C4-2B (cell line): ENCODE results near the gene UNC50.

Experiments
- ZFX ChIP-seq: fragments of 450-650 bp; IDR thresholded peaks from 2 replicates; pipeline ENCODE4 v1.6.1; 2017
- TF ChIP-seq, protein P1 (sequence below): fragments of 450-650 bp; conservative IDR thresholded peaks from 2 replicates; pipeline ENCODE4 v1.5.1; 2017; ENCODE audit warnings: mild to moderate bottlenecking

- TF ChIP-seq, protein P1, sequence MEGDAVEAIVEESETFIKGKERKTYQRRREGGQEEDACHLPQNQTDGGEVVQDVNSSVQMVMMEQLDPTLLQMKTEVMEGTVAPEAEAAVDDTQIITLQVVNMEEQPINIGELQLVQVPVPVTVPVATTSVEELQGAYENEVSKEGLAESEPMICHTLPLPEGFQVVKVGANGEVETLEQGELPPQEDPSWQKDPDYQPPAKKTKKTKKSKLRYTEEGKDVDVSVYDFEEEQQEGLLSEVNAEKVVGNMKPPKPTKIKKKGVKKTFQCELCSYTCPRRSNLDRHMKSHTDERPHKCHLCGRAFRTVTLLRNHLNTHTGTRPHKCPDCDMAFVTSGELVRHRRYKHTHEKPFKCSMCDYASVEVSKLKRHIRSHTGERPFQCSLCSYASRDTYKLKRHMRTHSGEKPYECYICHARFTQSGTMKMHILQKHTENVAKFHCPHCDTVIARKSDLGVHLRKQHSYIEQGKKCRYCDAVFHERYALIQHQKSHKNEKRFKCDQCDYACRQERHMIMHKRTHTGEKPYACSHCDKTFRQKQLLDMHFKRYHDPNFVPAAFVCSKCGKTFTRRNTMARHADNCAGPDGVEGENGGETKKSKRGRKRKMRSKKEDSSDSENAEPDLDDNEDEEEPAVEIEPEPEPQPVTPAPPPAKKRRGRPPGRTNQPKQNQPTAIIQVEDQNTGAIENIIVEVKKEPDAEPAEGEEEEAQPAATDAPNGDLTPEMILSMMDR = no peak
- no peak for TF ChIP-seq ZFX
These were observed 49.4 kb upstream of the UNC50 start for GRCh38 chr2:98558852-98559530.
